Superior temporal gyrus (tissue), 1 donor: ENCODE results near the gene AVPR1B.
"Not testable (repeated sequence)": the region's sequence is repeated elsewhere in the genome, so short reads cannot be mapped to it uniquely, and the experiment has no call there.

Experiments used
- DNase-seq: peaks from one replicate; pipeline ENCODE4 v3.0.0-alpha.2; 2016; ENCODE audit errors: extremely low spot score

AVPR1B gene

GRCh38 chr1:206080026-206080820, 37.0 kb downstream of the AVPR1B start:
- no peak for DNase-seq

DNA sequence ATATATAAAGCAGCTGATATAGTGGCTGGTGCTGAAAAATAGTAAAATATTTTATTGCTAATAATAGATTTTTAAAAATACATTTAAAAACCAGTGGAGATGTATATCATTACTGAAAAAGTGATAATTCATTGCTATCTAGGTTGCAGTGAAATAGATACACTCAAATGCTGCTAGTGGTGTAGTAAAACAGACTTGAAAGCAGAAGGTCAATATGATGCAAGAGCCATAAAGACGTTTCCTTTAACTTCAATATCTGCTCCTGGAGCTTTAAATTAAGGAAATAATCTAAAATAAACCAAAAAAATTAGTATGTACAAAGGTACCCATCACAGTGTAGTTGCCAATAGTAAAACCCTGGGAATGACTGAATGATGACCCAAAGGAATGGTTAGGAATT, 38.1 kb downstream of the AVPR1B start:
- DNase-seq: no peak

DNA sequence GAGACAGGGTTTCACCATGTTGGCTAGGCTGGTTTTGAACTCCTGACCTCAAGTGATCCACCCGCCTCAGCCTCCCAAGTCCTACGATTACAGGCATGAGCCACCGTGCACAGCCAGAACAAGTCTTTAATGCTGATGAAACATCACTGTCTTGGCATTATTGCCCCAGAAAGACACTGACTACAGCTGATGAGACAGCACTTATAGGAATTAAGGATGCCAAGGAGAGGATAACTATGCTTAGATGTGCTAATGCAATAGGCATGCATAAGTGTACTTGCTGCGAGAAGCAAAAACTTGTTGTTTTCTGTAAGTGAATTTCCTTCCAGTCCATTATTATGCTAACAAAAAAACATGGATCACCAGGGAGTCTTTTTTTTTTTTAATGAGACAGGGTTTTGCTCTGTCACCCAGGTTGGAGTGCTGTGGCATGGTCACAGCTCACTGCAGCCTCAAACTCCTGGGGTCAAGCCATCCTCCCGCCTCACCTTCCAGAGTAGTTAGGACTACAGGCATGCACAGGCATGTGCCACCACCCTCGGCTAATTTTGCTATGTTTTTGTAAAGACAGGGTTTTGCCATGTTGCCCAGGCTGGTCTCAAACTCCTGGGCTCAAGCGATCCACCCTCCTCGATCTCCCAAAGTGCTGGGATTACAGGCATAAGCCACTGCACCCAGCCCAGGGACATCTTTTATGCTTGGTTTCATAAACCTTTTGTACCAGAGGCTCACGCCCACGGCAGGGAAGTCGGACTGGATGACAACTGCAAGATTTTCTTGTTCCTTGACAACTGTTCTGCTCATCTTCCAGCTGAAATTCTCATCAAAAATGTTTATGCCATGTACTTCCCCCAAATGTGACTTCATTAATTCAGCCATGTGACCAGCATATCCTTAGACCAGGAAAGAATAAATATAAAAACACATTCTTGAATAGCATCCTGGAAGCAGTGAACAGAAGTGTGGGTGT, 41.1 kb downstream of the AVPR1B start:
- DNase-seq: peak; percentile 44

- DNase-seq: no peak
Observed at GRCh38 chr1:206074839-206075238, 42.3 kb downstream of the AVPR1B start.

- DNase-seq: no peak
Observed at GRCh38 chr1:206070627-206071304, 46.4 kb downstream of the AVPR1B start.

GRCh38 chr1:206068314-206068713, 48.9 kb downstream of the AVPR1B start:
- no peak for DNase-seq

- no peak for DNase-seq
Observed at GRCh38 chr1:206067486-206068227, 49.5 kb downstream of the AVPR1B start.

- no peak for DNase-seq
Observed at GRCh38 chr1:206066479-206067171, 50.6 kb downstream of the AVPR1B start.

DNA sequence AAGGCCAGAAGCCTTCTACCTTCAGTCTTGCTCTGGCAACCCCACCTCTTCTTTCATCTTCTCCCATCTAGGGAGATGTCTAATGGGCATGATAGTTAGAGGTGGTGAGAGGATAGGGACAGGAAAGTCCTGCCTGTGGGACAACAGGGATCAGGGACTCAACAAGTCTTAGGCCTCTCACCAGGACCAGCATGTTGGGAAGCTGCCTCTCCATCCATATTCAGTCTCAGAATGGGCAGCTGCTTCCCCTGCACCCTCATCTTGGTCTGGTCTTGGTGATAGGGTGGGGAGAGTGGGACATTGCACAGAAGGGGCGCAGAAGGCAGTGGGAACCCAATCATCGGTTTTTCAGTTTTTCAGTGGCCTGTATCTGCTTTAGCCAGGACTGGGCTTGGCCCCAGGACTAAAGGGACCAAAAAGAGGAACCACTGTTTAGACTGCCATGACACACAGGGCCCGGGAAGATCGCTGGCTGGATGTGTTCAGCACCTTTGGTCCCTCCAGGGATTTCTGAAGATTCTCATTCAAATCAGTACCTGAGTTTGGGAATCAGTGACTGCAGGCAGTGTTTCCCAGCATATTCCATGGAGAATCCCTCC, 51.5 kb downstream of the AVPR1B start:
- no peak for DNase-seq

DNA sequence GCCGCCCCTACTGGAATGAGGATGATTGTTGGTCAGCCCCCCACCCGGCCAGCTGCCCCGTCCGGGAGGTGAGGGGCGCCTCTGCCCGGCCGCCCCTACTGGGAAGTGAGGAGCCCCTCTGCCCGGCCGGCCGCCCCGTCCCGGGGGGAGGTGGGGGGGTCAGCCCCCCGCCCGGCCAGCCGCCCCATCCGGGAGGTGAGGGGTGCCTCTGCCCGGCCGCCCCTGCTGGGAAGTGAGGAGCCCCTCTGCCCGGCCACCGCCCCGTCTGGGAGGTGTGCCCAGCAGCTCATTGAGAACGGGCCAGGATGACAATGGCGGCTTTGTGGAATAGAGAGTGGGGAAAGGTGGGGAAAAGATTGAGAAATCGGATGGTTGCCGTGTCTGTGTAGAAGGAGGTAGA, 52.7 kb downstream of the AVPR1B start:
- not testable (repeated sequence) for DNase-seq

- DNase-seq: not testable (repeated sequence)
Observed at GRCh38 chr1:206064001-206064400, 53.2 kb downstream of the AVPR1B start.

DNA sequence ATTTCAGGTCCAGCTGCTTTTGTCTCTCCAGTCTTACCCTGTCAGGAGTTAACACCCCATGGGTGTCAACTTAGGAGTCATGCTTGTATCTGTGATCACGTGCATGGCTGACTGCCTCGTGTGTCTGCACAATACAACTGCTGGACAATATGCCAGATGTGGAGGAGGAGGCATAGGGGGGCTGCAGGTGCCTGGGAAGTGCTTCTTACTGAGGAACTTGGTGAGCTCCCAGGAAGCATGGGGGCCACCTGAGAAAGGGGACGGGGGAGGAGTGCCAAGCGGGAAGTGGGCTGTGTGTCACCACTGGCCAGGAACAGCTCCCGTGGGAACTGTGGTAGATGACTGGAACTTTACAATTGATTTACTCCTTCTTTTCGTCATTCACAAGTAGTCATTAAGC, 54.7 kb downstream of the AVPR1B start:
- DNase-seq: no peak

GRCh38 chr1:206060844-206061243, 56.3 kb downstream of the AVPR1B start:
- DNase-seq: no peak
